ENCODE data around the gene SMARCAD1.

SMARCAD1 gene

DNA sequence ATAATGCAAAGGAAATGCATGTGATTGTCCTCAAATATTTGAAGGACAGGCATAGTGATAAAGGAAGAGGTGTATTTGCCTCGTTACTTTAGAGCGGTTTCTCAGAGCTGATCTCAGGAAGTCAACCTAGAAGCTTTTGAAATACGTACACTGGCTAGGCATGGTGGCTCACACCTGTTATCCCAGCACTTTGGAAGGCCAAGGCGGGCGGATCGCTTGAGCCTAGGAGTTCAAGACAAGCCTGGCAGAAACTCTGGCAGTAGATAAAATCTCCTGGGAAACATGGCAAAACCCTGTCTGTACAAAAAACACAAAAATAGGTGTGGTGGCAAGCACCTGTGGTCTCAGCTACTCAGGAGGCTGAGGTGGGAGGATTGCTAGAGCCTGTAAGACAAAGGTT is 24.9 kb downstream of the SMARCAD1 start:
- no peaks in the 10 kb centered on the region for H3K27me3 ChIP-seq (ENCODE audit: insufficient read depth, low read depth, severe bottlenecking)
- peaks cover 55% of the 10 kb centered on the region for H3K36me3 ChIP-seq
- TF ChIP-seq, protein P1, sequence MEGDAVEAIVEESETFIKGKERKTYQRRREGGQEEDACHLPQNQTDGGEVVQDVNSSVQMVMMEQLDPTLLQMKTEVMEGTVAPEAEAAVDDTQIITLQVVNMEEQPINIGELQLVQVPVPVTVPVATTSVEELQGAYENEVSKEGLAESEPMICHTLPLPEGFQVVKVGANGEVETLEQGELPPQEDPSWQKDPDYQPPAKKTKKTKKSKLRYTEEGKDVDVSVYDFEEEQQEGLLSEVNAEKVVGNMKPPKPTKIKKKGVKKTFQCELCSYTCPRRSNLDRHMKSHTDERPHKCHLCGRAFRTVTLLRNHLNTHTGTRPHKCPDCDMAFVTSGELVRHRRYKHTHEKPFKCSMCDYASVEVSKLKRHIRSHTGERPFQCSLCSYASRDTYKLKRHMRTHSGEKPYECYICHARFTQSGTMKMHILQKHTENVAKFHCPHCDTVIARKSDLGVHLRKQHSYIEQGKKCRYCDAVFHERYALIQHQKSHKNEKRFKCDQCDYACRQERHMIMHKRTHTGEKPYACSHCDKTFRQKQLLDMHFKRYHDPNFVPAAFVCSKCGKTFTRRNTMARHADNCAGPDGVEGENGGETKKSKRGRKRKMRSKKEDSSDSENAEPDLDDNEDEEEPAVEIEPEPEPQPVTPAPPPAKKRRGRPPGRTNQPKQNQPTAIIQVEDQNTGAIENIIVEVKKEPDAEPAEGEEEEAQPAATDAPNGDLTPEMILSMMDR (IDR thresholded peaks at IDR 0.05; ENCODE audit: low read depth, low read length): no peak

DNA sequence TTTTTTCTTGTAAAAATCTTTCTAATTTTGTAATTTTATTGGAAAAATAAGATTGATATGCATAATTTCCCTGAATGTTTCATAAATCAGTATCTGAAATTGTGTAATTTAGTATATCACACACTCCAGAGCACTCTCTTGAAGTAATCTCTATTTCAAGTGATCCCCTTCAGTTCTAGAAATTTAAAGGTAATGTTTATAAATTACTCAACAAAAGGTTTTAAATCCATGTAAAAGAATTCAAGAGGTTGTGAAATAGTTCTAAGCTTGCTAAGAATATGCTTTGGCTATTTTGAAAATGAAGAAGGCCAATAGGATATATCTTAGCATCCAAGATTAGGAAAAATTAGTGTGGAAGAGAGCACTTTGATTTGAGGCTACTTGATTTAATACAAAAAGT is 28.2 kb downstream of the SMARCAD1 start:
- H3K36me3 ChIP-seq: peaks cover 78% of the 10 kb centered on the region
- H3K4me3 ChIP-seq (ENCODE audit: low read depth, low read length): no peak overlapping the region
- H3K9me3 ChIP-seq (ENCODE audit: severe bottlenecking): no peaks in the 10 kb centered on the region
- H3K27ac ChIP-seq: no peak overlapping the region
- no peaks in the 10 kb centered on the region for H3K27me3 ChIP-seq (ENCODE audit: insufficient read depth, low read depth, severe bottlenecking)
- TF ChIP-seq, protein P1 (IDR thresholded peaks at IDR 0.05; ENCODE audit: low read depth, low read length): no peak
- DNase-seq: no peak

More for the DNA sequence above, 24.9 kb downstream of the SMARCAD1 start:
- H3K27ac ChIP-seq: no peak overlapping the region
- no peak for DNase-seq
- H3K4me3 ChIP-seq (ENCODE audit: low read depth, low read length): no peak overlapping the region
- H3K9me3 ChIP-seq (ENCODE audit: severe bottlenecking): no peaks in the 10 kb centered on the region

DNA sequence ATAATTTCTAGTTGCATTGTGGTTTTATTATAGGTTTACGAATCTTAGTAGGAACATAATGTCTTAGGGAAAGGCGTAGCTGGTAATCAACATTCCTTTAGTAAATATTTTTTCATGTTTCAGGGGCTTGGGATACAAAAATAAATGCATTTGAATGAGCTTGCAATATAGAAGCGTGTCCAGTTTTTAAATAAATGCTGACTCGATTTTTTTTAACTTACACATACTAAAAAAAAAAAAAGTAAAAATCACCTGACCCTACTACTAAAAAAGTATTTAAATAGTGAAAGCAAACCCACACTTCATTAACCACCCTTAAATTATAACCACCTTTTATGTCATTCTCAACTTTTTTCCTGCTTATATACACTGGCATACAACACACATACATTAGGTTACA is 29.6 kb downstream of the SMARCAD1 start:
- no peak for DNase-seq
- no peaks in the 10 kb centered on the region for H3K27me3 ChIP-seq (ENCODE audit: insufficient read depth, low read depth, severe bottlenecking)
- TF ChIP-seq, protein P1 (IDR thresholded peaks at IDR 0.05; ENCODE audit: low read depth, low read length): no peak
- H3K9me3 ChIP-seq (ENCODE audit: severe bottlenecking): no peaks in the 10 kb centered on the region
- no peak overlapping the region for H3K4me3 ChIP-seq (ENCODE audit: low read depth, low read length)
- H3K27ac ChIP-seq: no peak overlapping the region
- H3K36me3 ChIP-seq: peaks cover 83% of the 10 kb centered on the region

DNA sequence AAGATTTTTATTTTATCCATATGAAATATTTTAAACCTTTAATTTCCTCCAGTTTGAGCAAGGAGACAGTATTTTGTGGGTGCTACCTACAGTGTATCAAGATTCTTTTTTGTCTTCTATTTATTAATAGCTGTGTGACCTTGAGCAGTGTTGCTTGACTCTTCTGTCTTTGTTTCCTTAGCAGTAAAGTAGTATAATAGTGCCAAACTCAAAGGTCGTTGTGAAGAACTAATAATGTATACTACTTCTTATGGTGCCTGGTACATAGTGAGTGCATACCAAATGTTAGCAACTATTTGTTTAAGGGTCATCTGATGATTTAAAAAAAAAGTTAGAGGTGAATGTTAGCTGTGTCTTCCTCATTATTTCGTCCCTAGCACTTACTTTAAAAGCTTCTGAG is 30.5 kb downstream of the SMARCAD1 start:
- H3K27me3 ChIP-seq (ENCODE audit: insufficient read depth, low read depth, severe bottlenecking): no peaks in the 10 kb centered on the region

DNA sequence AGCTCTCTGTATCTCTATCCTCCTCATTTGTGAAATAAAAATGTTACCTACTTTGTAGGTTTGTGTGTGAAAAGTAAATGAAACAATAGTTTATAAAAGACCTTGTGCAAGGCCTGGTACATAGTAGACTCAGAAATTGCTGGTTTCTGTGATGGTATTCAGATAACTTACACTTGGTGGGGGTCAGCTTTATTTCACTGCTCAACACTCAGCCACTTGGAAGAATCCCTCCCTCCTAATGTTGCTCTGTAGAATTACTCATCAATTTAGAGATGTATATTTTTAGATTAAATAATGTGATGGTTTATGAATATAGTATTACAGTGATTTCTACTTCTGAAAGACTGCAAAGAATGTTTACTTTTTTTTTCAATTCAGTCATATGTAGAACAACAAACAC is 32.7 kb downstream of the SMARCAD1 start:
- H3K4me3 ChIP-seq (ENCODE audit: low read depth, low read length): no peak overlapping the region
- TF ChIP-seq, protein P1 (IDR thresholded peaks at IDR 0.05; ENCODE audit: low read depth, low read length): no peak
- no peaks in the 10 kb centered on the region for H3K27me3 ChIP-seq (ENCODE audit: insufficient read depth, low read depth, severe bottlenecking)
- H3K36me3 ChIP-seq: peaks cover 83% of the 10 kb centered on the region
- DNase-seq: no peak
- H3K27ac ChIP-seq: no peak overlapping the region
- no peaks in the 10 kb centered on the region for H3K9me3 ChIP-seq (ENCODE audit: severe bottlenecking)

More for the DNA sequence above, 30.5 kb downstream of the SMARCAD1 start:
- Histone ChIP-seq H3K27ac (no peak overlapping the region), H3K4me3 (ENCODE audit: low read depth, low read length) (no peak overlapping the region), H3K9me3 (ENCODE audit: severe bottlenecking) (no peaks in the 10 kb centered on the region), H3K36me3 (peaks cover 87% of the 10 kb centered on the region)
- DNase-seq: no peak
- TF ChIP-seq, protein P1 (IDR thresholded peaks at IDR 0.05; ENCODE audit: low read depth, low read length): no peak

DNA sequence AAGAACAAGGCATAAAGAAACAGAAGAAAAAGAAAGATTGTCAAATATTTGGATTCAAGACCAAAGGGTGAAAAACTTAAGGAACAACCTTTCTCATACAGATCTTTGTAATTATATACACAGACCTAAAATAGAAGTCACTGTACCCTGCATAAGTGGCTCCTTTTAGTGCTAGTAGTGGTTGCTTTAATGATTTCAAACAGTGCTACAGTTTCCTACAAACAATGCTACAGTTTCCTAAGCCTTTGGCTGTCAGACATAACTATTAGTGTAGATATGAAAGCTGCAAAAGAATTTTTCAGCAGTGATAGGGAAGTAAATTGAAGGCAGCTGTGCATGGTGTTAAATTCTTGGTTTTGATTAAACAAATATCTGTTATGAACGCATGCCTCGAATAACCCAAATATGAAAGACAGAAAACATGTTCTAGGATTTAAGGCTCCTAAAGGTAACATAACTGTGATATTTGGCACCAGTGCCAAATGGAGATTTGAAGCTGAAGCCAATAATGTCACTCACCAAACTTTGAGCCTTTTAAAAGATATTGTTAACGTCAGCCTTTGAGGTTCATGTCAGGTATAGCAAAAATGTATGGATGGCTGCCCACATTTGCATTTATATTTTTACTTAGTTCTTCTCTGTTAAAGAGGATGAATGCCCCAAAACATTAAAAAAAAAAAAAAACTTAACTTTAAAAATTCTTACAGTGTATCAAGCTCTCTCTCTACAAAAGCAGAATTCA is 36.6 kb downstream of the SMARCAD1 start:
- H3K4me3 ChIP-seq (ENCODE audit: low read depth, low read length): no peak overlapping the region
- H3K27ac ChIP-seq: no peak overlapping the region
- peaks cover 74% of the 10 kb centered on the region for H3K36me3 ChIP-seq
- no peaks in the 10 kb centered on the region for H3K9me3 ChIP-seq (ENCODE audit: severe bottlenecking)
- TF ChIP-seq, protein P1 (IDR thresholded peaks at IDR 0.05; ENCODE audit: low read depth, low read length): no peak
- no peak for DNase-seq
- H3K27me3 ChIP-seq (ENCODE audit: insufficient read depth, low read depth, severe bottlenecking): no peaks in the 10 kb centered on the region

All from WERI-Rb-1 (cell line).